BJ (cell line): ENCODE measurements around the gene HHIPL1. TPM values are rescaled to one million over a fixed set of nuclear protein-coding genes. Genes with fewer than 3 reads are reported as not detected.

ENCODE experiments used
- CTCF ChIA-PET: fragments of 350-600 bp; formaldehyde crosslinking; extraction: SDS; loops from one replicate; lab custom pipeline; 2021; ENCODE audit warnings: antibody characterized with exemption, inconsistent platforms; lab: Yijun Ruan, JAX
- POLR2A ChIA-PET: fragments of 300-600 bp; sonication (Branson Sonifier 250); formaldehyde crosslinking; extraction: SDS; loops from one replicate; lab custom pipeline; 2021; ENCODE audit warnings: antibody characterized with exemption; lab: Charles Lee
- DNase-seq: peaks from one replicate; pipeline ENCODE4 v3.0.0-alpha.2; 2011; ENCODE audit warnings: low read depth
- H3K27me3 ChIP-seq: 2 replicates; pipeline ENCODE4 v1.6.0; 2011; ENCODE audit warnings: low read length; ENCODE audit not compliant: control insufficient read depth, insufficient read depth
- H3K36me3 ChIP-seq: 2 replicates; pipeline ENCODE4 v1.5.1; 2011; ENCODE audit warnings: low read length; ENCODE audit not compliant: control insufficient read depth, insufficient read depth
- H3K4me3 ChIP-seq: 2 replicates; pipeline ENCODE4 v1.5.1; 2011; ENCODE audit warnings: low read depth, mild to moderate bottlenecking, control low read depth, low read length
- polyA plus RNA-seq: library from polyadenylated mRNA; depleted of rRNA; stranded (reverse); fragments of >200 nt; gene quantifications from 2 replicates; pipeline ENCODE4 v1.2.3, GENCODE V29; 2011
- TF ChIP-seq, protein P1 (sequence below): IDR thresholded peaks from 2 replicates; pipeline ENCODE4 v1.5.1; 2011; ENCODE audit warnings: low read depth, mild to moderate bottlenecking, control low read depth, inconsistent platforms, low read length, moderate library complexity; ENCODE audit not compliant: insufficient read depth

HHIPL1 gene
- polyA plus RNA-seq, 1 experiment = 2.5 TPM

GRCh38 chr14:99670361-99671234 lies 25.7 kb downstream of the HHIPL1 start:
- CTCF ChIA-PET = interaction anchor here (0.7 to 3.7 kb wide), 2 partner anchors 10 to 40 kb away, joined by 3 to 22 read pairs; no protein-coding TSS in a partner anchor
- no peak for DNase-seq
- POLR2A ChIA-PET = no interaction called here

DNA sequence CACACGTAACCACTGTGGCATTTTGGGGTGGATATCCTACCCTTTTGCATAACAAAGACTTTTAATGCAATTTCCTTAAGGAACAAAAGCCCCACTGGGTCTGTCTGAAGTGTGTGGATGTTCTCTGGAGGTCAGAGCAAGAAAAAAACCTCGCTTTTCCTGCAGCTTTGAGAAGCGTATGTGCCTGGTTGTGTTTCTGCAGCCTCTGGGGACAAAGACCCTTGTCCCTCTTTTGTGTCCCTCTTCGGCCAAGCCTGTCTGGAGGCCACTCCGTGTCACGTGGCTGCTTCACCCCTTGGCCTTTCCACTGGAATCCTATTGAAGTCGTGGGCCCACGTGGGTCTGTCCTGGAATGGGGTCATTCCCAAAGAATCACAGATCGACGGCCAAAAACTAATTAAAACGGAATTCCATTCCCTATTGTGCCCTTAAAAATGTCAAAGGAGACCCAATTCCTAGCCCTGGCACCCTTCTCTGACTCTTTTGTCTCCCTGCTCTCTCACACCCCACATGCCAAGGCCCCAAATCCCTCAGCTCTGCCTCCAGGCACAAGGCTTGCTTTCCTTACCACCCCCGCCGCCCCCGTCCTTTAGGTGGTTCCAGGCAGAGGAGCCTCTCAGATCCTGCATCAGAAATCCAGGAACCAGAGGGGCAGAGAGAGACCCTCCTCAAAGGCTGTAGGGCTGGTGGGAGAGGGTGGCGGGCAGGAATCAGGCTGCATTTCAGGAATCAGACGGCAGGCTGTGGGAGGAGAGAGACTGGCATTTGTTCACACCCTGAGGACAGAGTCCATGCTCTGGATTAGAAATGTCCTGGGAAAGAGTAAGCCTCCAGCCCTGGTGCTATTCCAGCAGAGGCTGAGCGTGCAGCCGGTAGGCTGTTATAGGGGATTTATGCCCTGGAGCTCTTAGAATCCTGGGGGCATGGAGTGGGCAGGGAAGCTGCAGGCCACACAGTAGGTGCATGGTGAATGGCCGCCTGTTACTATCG lies 26.6 kb downstream of the HHIPL1 start:
- TF ChIP-seq, protein P1, sequence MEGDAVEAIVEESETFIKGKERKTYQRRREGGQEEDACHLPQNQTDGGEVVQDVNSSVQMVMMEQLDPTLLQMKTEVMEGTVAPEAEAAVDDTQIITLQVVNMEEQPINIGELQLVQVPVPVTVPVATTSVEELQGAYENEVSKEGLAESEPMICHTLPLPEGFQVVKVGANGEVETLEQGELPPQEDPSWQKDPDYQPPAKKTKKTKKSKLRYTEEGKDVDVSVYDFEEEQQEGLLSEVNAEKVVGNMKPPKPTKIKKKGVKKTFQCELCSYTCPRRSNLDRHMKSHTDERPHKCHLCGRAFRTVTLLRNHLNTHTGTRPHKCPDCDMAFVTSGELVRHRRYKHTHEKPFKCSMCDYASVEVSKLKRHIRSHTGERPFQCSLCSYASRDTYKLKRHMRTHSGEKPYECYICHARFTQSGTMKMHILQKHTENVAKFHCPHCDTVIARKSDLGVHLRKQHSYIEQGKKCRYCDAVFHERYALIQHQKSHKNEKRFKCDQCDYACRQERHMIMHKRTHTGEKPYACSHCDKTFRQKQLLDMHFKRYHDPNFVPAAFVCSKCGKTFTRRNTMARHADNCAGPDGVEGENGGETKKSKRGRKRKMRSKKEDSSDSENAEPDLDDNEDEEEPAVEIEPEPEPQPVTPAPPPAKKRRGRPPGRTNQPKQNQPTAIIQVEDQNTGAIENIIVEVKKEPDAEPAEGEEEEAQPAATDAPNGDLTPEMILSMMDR = no peak
- Histone ChIP-seq H3K36me3 (no peaks in the 10 kb centered on the region), H3K4me3 (no peak overlapping the region), H3K27me3 (no peaks in the 10 kb centered on the region; the same call in 1 of the 2 replicates)
- DNase-seq = no peak
- CTCF ChIA-PET = interaction anchor here (1.2 kb wide), 1 partner anchor 152 kb away, joined by 3 read pairs; no protein-coding TSS in a partner anchor
- POLR2A ChIA-PET = no interaction called here

More at GRCh38 chr14:99670361-99671234, 25.7 kb downstream of the HHIPL1 start:
- H3K27me3 ChIP-seq = no peaks in the 10 kb centered on the region; the same call in 1 of the 2 replicates
- H3K4me3 ChIP-seq = no peak overlapping the region
- TF ChIP-seq, protein P1 = no peak
- no peaks in the 10 kb centered on the region for H3K36me3 ChIP-seq

DNA sequence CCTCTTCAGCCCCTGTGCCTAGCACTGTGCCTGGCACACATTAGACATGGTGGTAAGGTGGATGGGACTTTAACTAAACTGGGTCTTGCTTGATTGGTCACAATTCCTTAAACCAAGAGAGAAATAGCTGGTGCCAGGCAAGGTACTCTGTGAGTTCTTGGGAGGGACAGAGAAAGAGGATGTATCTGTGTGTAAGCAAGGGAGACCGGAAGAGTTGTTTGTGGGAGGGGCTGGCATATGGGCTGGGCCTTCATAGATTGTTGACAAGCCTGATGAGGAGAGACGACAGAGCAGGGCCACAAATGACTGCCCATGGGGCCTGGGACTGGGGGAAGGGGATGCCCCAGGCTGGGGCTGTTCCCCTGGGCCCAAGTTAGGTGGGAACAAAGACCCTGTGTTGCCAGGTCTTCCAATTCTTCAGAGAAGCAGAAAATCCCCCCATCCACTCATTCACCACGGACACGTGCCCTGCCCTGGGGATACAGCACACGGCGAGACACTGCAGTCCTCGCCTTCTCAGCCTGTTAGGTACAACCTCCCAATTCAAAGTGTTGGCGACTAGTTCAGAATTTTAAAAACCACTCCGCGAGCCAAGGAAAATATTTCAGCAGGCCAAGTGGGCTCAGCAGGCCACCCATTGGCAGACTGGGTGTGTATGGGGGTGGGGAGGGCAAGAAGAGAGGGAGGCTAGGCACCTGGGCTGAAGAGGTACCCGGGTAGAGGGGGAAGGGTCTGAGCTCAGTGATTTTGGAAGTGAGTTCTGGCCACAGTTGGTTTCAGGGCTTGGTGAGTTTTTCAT lies 27.8 kb downstream of the HHIPL1 start:
- TF ChIP-seq, protein P1 = no peak
- Histone ChIP-seq H3K4me3 (no peak overlapping the region), H3K36me3 (no peaks in the 10 kb centered on the region), H3K27me3 (no peaks in the 10 kb centered on the region; the same call in 1 of the 2 replicates)
- ChIA-PET POLR2A (no interaction called here), CTCF (interaction anchor here (1.2 kb wide), 1 partner anchor 153 kb away, joined by 3 read pairs; no protein-coding TSS in a partner anchor)
- DNase-seq = no peak

DNA sequence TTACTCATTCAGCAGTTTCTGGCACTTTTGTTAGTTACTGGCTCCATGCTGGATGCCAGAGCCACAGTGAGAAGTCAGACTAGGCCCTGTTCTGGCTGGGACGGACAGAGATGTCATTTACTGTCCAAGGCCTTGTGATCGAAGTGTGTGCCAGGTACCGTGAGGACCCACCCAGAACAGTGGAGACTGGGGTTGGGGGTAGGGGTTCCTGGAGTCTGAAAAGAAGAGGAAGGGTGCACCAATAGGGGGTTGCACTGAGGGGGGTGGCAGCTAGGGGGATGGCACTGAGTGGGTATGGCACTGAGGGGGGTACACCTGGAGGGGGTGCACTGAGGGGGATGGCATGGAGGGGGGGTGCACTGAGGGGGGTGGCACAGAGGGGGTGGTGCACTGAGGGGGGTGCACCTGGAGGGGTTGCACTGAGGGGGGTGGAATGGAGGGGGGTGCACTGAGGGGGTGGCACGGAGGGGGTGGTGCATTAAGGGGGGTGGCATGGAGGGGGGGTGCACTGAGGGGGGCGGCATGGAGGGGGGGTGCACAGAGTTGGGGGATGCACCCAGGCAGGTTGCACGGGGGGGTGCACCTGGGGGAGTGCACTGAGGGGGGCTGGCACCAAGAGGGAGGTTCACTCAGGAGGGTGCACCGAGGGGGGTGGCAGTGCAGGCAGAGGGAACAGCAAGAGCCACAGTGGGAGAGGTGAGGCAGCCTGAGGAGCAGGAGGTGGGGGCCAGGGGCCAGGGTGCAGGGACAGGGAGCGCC lies 28.6 kb downstream of the HHIPL1 start:
- no peaks in the 10 kb centered on the region; the same call in 1 of the 2 replicates for H3K27me3 ChIP-seq
- ChIA-PET CTCF (interaction anchor here (1.0 kb wide), 1 partner anchor 9 kb away, joined by 3 read pairs; no protein-coding TSS in a partner anchor), POLR2A (no interaction called here)
- H3K36me3 ChIP-seq = no peaks in the 10 kb centered on the region
- TF ChIP-seq, protein P1 = no peak
- DNase-seq = no peak
- H3K4me3 ChIP-seq = no peak overlapping the region
